ENCODE measurements around the gene LRPPRC.

LRPPRC gene

GRCh38 chr2:43980902-43981301 is 14.9 kb downstream of the LRPPRC start:
- DNase-seq (ENCODE audit: low read depth in 2 of 2) = no peak

- DNase-seq (ENCODE audit: low read depth in 2 of 2) = no peak
Observed at GRCh38 chr2:43977677-43978375, 18.0 kb downstream of the LRPPRC start.

- no peak for DNase-seq (ENCODE audit: low read depth in 2 of 2)
Observed at GRCh38 chr2:43960921-43961320, 34.9 kb downstream of the LRPPRC start.

- DNase-seq (ENCODE audit: low read depth in 2 of 2) = no peak
Observed at GRCh38 chr2:43958397-43959275, 37.2 kb downstream of the LRPPRC start.

GRCh38 chr2:43950383-43951008 is 45.3 kb downstream of the LRPPRC start:
- DNase-seq (ENCODE audit: low read depth in 2 of 2) = no peak

GRCh38 chr2:43948370-43948769 is 47.4 kb downstream of the LRPPRC start:
- no peak for DNase-seq (ENCODE audit: low read depth in 2 of 2)

- DNase-seq (ENCODE audit: low read depth in 2 of 2) = no peak
Observed at GRCh38 chr2:43946685-43947084, 49.1 kb downstream of the LRPPRC start.

GRCh38 chr2:43945439-43945838 is 50.4 kb downstream of the LRPPRC start:
- no peak for DNase-seq (ENCODE audit: low read depth in 2 of 2)

- no peak for DNase-seq (ENCODE audit: low read depth in 2 of 2)
Observed at GRCh38 chr2:43944915-43945314, 50.9 kb downstream of the LRPPRC start.

GRCh38 chr2:43943809-43944452 is 51.9 kb downstream of the LRPPRC start:
- no peak for DNase-seq (ENCODE audit: low read depth in 2 of 2)

GRCh38 chr2:43943323-43943722 is 52.5 kb downstream of the LRPPRC start:
- no peak for DNase-seq (ENCODE audit: low read depth in 2 of 2)

GRCh38 chr2:43942881-43943280 is 52.9 kb downstream of the LRPPRC start:
- no peak for DNase-seq (ENCODE audit: low read depth in 2 of 2)

- no peak for DNase-seq (ENCODE audit: low read depth in 2 of 2)
Observed at GRCh38 chr2:43941966-43942365, 53.8 kb downstream of the LRPPRC start.

- no peak for DNase-seq (ENCODE audit: low read depth in 2 of 2)
Observed at GRCh38 chr2:43941359-43941758, 54.4 kb downstream of the LRPPRC start.

- DNase-seq (ENCODE audit: low read depth in 2 of 2) = no peak
Observed at GRCh38 chr2:43939695-43940256, 56.0 kb downstream of the LRPPRC start.

- no peak for DNase-seq (ENCODE audit: low read depth in 2 of 2)
Observed at GRCh38 chr2:43937269-43937820, 58.4 kb downstream of the LRPPRC start.

- DNase-seq (ENCODE audit: low read depth in 2 of 2) = no peak
Observed at GRCh38 chr2:43934567-43934966, 61.2 kb downstream of the LRPPRC start.

- DNase-seq (ENCODE audit: low read depth in 2 of 2) = no peak
Observed at GRCh38 chr2:43931293-43931692, 64.5 kb downstream of the LRPPRC start.

- no peak for DNase-seq (ENCODE audit: low read depth in 2 of 2)
Observed at GRCh38 chr2:43927442-43927841, 68.3 kb downstream of the LRPPRC start.

- no peak for DNase-seq (ENCODE audit: low read depth in 2 of 2)
Observed at GRCh38 chr2:43925431-43925830, 70.4 kb downstream of the LRPPRC start.

- DNase-seq (ENCODE audit: low read depth in 2 of 2) = no peak
Observed at GRCh38 chr2:43924463-43924862, 71.3 kb downstream of the LRPPRC start.

All from stimulated activated CD4-positive, alpha-beta T cell treated with anti-CD3 and anti-CD28 coated beads, Interleukin-1b, Interleukin-23, amount 100 ng/mL, for 1 hour (primary cell).